ENCODE results near the gene SDR42E2. TPM values are rescaled to one million over a fixed set of nuclear protein-coding genes. Genes with fewer than 3 reads are reported as not detected.
A peak's percentile ranks its signal among the peaks of the same experiment; 100 is the strongest.
"Not testable (repeated sequence)": the region's sequence is repeated elsewhere in the genome, so short reads cannot be mapped to it uniquely, and the experiment has no call there.

The SDR42E2 gene
- polyA plus RNA-seq, 10 donors: 0.05 to 0.13 (median 0.05) TPM; not detected in 5

GRCh38 chr16:22191532-22192260 lies 29.4 kb downstream of the SDR42E2 start:
- DNase-seq: no peak

- peak; percentile 84 to 93 (median 89) for DNase-seq
These were observed 30.2 kb downstream of the SDR42E2 start for GRCh38 chr16:22192261-22193062.

GRCh38 chr16:22193063-22193411 lies 30.7 kb downstream of the SDR42E2 start:
- DNase-seq: no peak

GRCh38 chr16:22194707-22195444 lies 32.6 kb downstream of the SDR42E2 start:
- DNase-seq: peak in 1 of 3 donors; percentile 27

GRCh38 chr16:22195445-22195694 lies 33.1 kb downstream of the SDR42E2 start:
- DNase-seq: no peak

GRCh38 chr16:22195695-22196558 lies 33.6 kb downstream of the SDR42E2 start:
- DNase-seq: peak; percentile 92 to 97 (median 96)

GRCh38 chr16:22196559-22197168 lies 34.4 kb downstream of the SDR42E2 start:
- DNase-seq: not testable (repeated sequence)

- DNase-seq: no peak
These were observed 36.4 kb downstream of the SDR42E2 start for GRCh38 chr16:22198547-22199293.

- DNase-seq: no peak
These were observed 39.9 kb downstream of the SDR42E2 start for GRCh38 chr16:22202261-22202637.

GRCh38 chr16:22203091-22203490 lies 40.8 kb downstream of the SDR42E2 start:
- no peak for DNase-seq

GRCh38 chr16:22204091-22204655 lies 41.9 kb downstream of the SDR42E2 start:
- DNase-seq: no peak

- DNase-seq: no peak
These were observed 43.3 kb downstream of the SDR42E2 start for GRCh38 chr16:22205577-22206012.

GRCh38 chr16:22206013-22206841 lies 43.9 kb downstream of the SDR42E2 start, which contains the start of gene EEF2K:
TSS of gene EEF2K (plus strand) at chr16:22206278. CDS start at chr16:22225730, 19,452 bp downstream.
- DNase-seq: peak; percentile 93 to 97 (median 95)

GRCh38 chr16:22206842-22207714 lies 44.8 kb downstream of the SDR42E2 start:
- DNase-seq: peak; percentile 75 to 89 (median 79)

GRCh38 chr16:22207715-22208360 lies 45.5 kb downstream of the SDR42E2 start:
- DNase-seq: no peak

- no peak for DNase-seq
These were observed 48.0 kb downstream of the SDR42E2 start for GRCh38 chr16:22210285-22210684.

GRCh38 chr16:22210854-22211253 lies 48.5 kb downstream of the SDR42E2 start:
- DNase-seq: no peak
